Endothelial cell of umbilical vein (primary cell): ENCODE measurements around the gene ATXN2. TPM values are rescaled to one million over a fixed set of nuclear protein-coding genes. Genes with fewer than 3 reads are reported as not detected.

Source experiments
- BruUV-seq: library from RNA; stranded (reverse); fragments of 400-500 nt; replicated peaks from 2 replicates; lab custom pipeline; 2021; lab: Mats Ljungman, UMichigan
- CTCF ChIA-PET: fragments of 300-600, 350-600 bp; sonication (Branson Sonifier 250); formaldehyde crosslinking; loops from one replicate; lab custom pipeline; 2021; ENCODE audit warnings: antibody characterized with exemption, inconsistent platforms; lab: Charles Lee
- POLR2A ChIA-PET: fragments of 300-600, 350-600 bp; sonication (Branson Sonifier 250); formaldehyde crosslinking; loops from one replicate; lab custom pipeline; 2021; ENCODE audit warnings: antibody characterized with exemption, inconsistent platforms; lab: Charles Lee
- DNase-seq: peaks from one replicate; pipeline ENCODE4 v3.0.0-alpha.2; 2011; ENCODE audit warnings: low read depth, low spot score
- FAIRE-seq: peaks from 2 replicates; lab custom pipeline; 2011; peaks lifted over from hg19 to GRCh38; lab: Jason Lieb, UNC
- H2AFZ ChIP-seq: 2 replicates; pipeline ENCODE4 v1.6.0; 2012; ENCODE audit warnings: low read depth, low read length, control low read depth, inconsistent platforms
- H3K27ac ChIP-seq: 2 replicates; pipeline ENCODE4 v1.5.1; 2011; ENCODE audit warnings: low read depth, mild to moderate bottlenecking, control low read depth, low read length, moderate library complexity; ENCODE audit not compliant: insufficient read depth
- H3K27me3 ChIP-seq, 2 experiments: 2 replicates each; pipeline versions ENCODE4 v1.6.0 to v1.6.1; 2011; ENCODE audit warnings: low read length in 2 of 2, mixed read lengths in 1 of 2; ENCODE audit not compliant: control insufficient read depth in 2 of 2, insufficient read depth in 2 of 2
- H3K36me3 ChIP-seq, 2 experiments: 2 replicates in 1 of 2; 3 replicates in 1 of 2; pipeline ENCODE4 v1.5.1; 2011; ENCODE audit warnings: low read length in 2 of 2, mild to moderate bottlenecking in 1 of 2, moderate library complexity in 1 of 2; ENCODE audit not compliant: control insufficient read depth in 2 of 2, insufficient read depth in 2 of 2; ENCODE audit errors: extremely low read depth in 1 of 2
- H3K4me1 ChIP-seq: 3 replicates; pipeline ENCODE4 v1.5.1; 2011; ENCODE audit warnings: mild to moderate bottlenecking, low read length; ENCODE audit not compliant: control insufficient read depth, insufficient read depth; ENCODE audit errors: extremely low read depth
- H3K4me2 ChIP-seq: 2 replicates; pipeline ENCODE4 v1.6.1; 2011; ENCODE audit warnings: low read length, control low read depth, mixed read lengths; ENCODE audit not compliant: insufficient read depth
- H3K4me3 ChIP-seq, 3 experiments: fragments of 200-600 bp in 1 of 3; sonication (generic), shearing (Covaris generic) in 1 of 3; replicated peaks in 1 of 3; 2 replicates each; pipeline ENCODE4 v1.5.1; 2011 to 2016; ENCODE audit warnings: control low read depth in 3 of 3, low read length in 3 of 3, mild to moderate bottlenecking in 2 of 3, inconsistent platforms in 1 of 3, low read depth in 1 of 3, moderate library complexity in 1 of 3; ENCODE audit not compliant: insufficient read depth in 1 of 3
- H3K79me2 ChIP-seq: 2 replicates; pipeline ENCODE4 v1.6.0; 2012; ENCODE audit warnings: low read length, inconsistent platforms; ENCODE audit not compliant: control insufficient read depth, insufficient read depth
- H3K9ac ChIP-seq: replicated peaks from 2 replicates; pipeline ENCODE3; 2011; ENCODE audit warnings: low read length, control low read depth; ENCODE audit not compliant: insufficient read depth; ENCODE audit errors: extremely low read depth
- H3K9me1 ChIP-seq: replicated peaks from 3 replicates; pipeline ENCODE4 v1.6.0; 2011; ENCODE audit warnings: mild to moderate bottlenecking, low read length; ENCODE audit not compliant: control insufficient read depth, insufficient read depth; ENCODE audit errors: extremely low read depth
- H3K9me3 ChIP-seq: replicated peaks from 2 replicates; pipeline ENCODE4 v1.5.1; 2012; ENCODE audit warnings: low read length, inconsistent platforms; ENCODE audit not compliant: control insufficient read depth, insufficient read depth
- H4K20me1 ChIP-seq: replicated peaks from 2 replicates; pipeline ENCODE3; 2011; ENCODE audit warnings: mild to moderate bottlenecking, low read length; ENCODE audit not compliant: control insufficient read depth, insufficient read depth; ENCODE audit errors: extremely low read depth
- CTCF ChIP-seq, 2 donors: IDR thresholded peaks; 1 replicate in 1 of 2; 2 replicates in 1 of 2; pipeline ENCODE4 v1.5.1; 2011; ENCODE audit warnings: low read length in 2 of 2, mild to moderate bottlenecking in 2 of 2, moderate library complexity in 2 of 2, control low read depth in 1 of 2, inconsistent platforms in 1 of 2, low read depth in 1 of 2; ENCODE audit not compliant: insufficient read depth in 1 of 2; ENCODE audit errors: extremely low read depth in 1 of 2
- EZH2 ChIP-seq: IDR thresholded peaks from 2 replicates; pipeline ENCODE4 v1.6.1; 2012; ENCODE audit warnings: borderline replicate concordance, low read depth, mild to moderate bottlenecking, moderate library complexity, low read length, inconsistent platforms; ENCODE audit not compliant: severe bottlenecking
- FOS ChIP-seq: IDR thresholded peaks from 2 replicates; pipeline ENCODE4 v1.6.1; 2011; ENCODE audit warnings: mild to moderate bottlenecking, low read length, moderate library complexity, borderline replicate concordance; ENCODE audit not compliant: insufficient read depth
- GATA2 ChIP-seq: IDR thresholded peaks from 2 replicates; pipeline ENCODE4 v1.7.0; 2011; ENCODE audit warnings: low read depth, mild to moderate bottlenecking, moderate library complexity, mixed read lengths, low read length; ENCODE audit not compliant: insufficient read length, insufficient read depth
- JUN ChIP-seq: IDR thresholded peaks from 2 replicates; pipeline ENCODE4 v1.6.1; 2011; ENCODE audit warnings: borderline replicate concordance, low read depth; ENCODE audit not compliant: insufficient read length, insufficient read depth
- MAX ChIP-seq: IDR thresholded peaks from 2 replicates; pipeline ENCODE4 v1.6.1; 2011; ENCODE audit not compliant: insufficient read depth, insufficient read length
- MYC ChIP-seq: IDR thresholded peaks from one replicate; pipeline ENCODE4 v1.6.1; 2011; ENCODE audit warnings: mild to moderate bottlenecking, low read depth, low read length
- POLR2A ChIP-seq: IDR thresholded peaks from 2 replicates; pipeline ENCODE4 v1.6.1; 2012; ENCODE audit warnings: low read depth, mild to moderate bottlenecking, control low read depth, low read length
- POLR2AphosphoS5 ChIP-seq: IDR thresholded peaks from 2 replicates; pipeline ENCODE4 v1.6.1; 2012; ENCODE audit warnings: low read depth, mild to moderate bottlenecking, control low read depth, low read length, moderate library complexity; ENCODE audit not compliant: insufficient read depth
- dilution Hi-C: fragments of 300-500 bp; cut with MboI; formaldehyde crosslinking; loops from one replicate; pipeline ENCODE4 v1.15.0; 2019; ENCODE audit warnings: low sequenced_read_pairs; ENCODE audit not compliant: extremely low pct_ligation_motif_present
- intact Hi-C: fragments of 100-400 bp; cut with micrococcal nuclease; formaldehyde crosslinking; loops from one replicate; pipeline ENCODE4 v1.10.0; 2022
- polyA plus RNA-seq, 4 experiments: library from polyadenylated mRNA; depleted of rRNA in 3 of 4; stranded (reverse) in 3 of 4; unstranded in 1 of 4; fragments of >200 nt; gene quantifications; 2 replicates each; pipeline versions ENCODE4 v1.2.1 to v1.2.3, GENCODE V29; 2011 to 2012; ENCODE audit warnings: missing spikeins in 1 of 4
- total RNA-seq: library from RNA; stranded (reverse); gene quantifications from 2 replicates; pipeline ENCODE4 v1.2.3, GENCODE V29; 2021

Gene ATXN2
- total and polyA plus RNA-seq, 2 donors (not counting 3 experiments of a cell fraction or from before 2014, with no cell fraction given) = 58.9 to 86.7 TPM

DNA sequence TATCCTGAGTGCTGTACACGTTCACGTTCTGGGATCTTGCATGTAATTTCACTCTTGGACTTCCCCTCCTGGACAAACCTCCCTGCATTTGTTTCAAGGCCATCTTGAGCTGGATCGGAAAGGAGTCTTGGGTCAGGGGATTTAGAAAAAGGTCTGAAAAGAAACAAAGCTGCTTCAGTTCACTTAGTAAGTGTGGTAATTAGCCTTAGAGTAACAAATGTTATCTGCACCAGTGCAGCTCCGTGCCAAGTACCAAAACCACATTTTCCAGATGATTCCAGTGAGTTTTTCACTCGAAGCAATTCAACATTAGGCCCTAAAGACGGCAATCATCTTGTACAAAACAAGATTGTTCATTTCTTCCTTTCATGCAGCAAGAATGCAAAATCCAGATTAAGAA, 39.4 kb upstream of the ATXN2 start:
- Histone ChIP-seq H3K4me2 (no peak overlapping the region), H3K9ac (no peak overlapping the region), H2AFZ (no peak overlapping the region), H3K79me2 (no peaks in the 10 kb centered on the region), H4K20me1 (no peaks in the 10 kb centered on the region), H3K9me3 (no peaks in the 10 kb centered on the region), H3K4me1 (peaks cover 12% of the 10 kb centered on the region), H3K27ac (no peak overlapping the region), H3K27me3 (no peaks in the 10 kb centered on the region), H3K36me3 (no peaks in the 10 kb centered on the region), H3K9me1 (no peaks in the 10 kb centered on the region), H3K4me3 (no peak overlapping the region)
- DNase-seq (no peak), FAIRE-seq (no peak)
- no TSS peak for BruUV-seq
- TF ChIP-seq FOS = no peak
- no peak for TF ChIP-seq EZH2
- TF ChIP-seq MAX = no peak
- no peak for TF ChIP-seq POLR2AphosphoS5
- no peak for TF ChIP-seq GATA2
- no peak for TF ChIP-seq CTCF (IDR thresholded peaks at IDR 0.05; ENCODE audit: extremely low read depth in 1 of 2, insufficient read depth in 1 of 2, low read depth in 1 of 2, low read length in 2 of 2)
- no peak for TF ChIP-seq JUN
- no peak for TF ChIP-seq POLR2A
- TF ChIP-seq MYC = no peak
- dilution Hi-C loops (no loop called here), intact Hi-C loops (no loop called here)
- POLR2A ChIA-PET = no interaction called here
- CTCF ChIA-PET = interaction anchor here (0.6 kb wide), 1 partner anchor 29 kb away, joined by 3 read pairs; no protein-coding TSS in a partner anchor
